ENCODE data around the gene DGCR2. TPM values are rescaled to one million over a fixed set of nuclear protein-coding genes. Genes with fewer than 3 reads are reported as not detected.

The DGCR2 gene
- total and polyA plus RNA-seq, 2 of the 8 experiments (the other 6 are each of a cell fraction or from before 2014, with no cell fraction given) = 42.3 to 62.2 TPM

DNA sequence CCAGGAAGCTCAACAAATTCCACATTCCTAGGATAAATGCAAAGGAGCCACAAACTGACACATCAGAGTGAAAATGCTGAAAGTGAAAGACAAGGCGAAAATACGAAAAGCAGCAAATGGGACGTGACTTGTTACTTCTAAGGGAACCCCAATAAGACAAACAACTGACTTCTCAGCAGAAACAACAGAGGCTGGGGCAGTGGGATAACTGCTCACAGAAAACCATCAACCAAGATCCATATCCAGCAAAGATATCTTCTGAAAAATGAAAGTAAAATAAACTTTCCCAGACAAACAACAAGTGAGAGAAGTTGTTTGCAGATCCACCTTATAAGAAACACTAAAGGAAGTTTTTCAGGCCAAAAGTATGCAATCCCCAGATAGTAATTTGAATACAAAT, 72.1 kb downstream of the DGCR2 start (continued):
- TF ChIP-seq RNF2 (IDR thresholded peaks at IDR 0.05; ENCODE audit: borderline replicate concordance, low read depth, low read length, missing control alignments, poor library complexity, severe bottlenecking) = no peak

Measured in H1 (cell line).